Astrocyte of the cerebellum (primary cell): Measurements from ENCODE around the gene NECTIN1.

Experiments used
- DNase-seq: peaks from one replicate; pipeline ENCODE4 v3.0.0-alpha.2; 2011; ENCODE audit warnings: low read depth
- H3K4me3 ChIP-seq: 2 replicates; pipeline ENCODE4 v1.5.1; 2011; ENCODE audit warnings: mild to moderate bottlenecking, low read depth, low read length, moderate library complexity
- in situ Hi-C: cut with HindIII; loops from 2 replicates; pipeline ENCODE4 v1.10.0; 2017; ENCODE audit warnings: low sequenced_read_pairs
- TF ChIP-seq, protein P1 (sequence below): IDR thresholded peaks from 2 replicates; pipeline ENCODE4 v1.5.1; 2012; ENCODE audit warnings: low read length, low read depth, moderate library complexity, mild to moderate bottlenecking; ENCODE audit errors: missing control alignments

The NECTIN1 gene

DNA sequence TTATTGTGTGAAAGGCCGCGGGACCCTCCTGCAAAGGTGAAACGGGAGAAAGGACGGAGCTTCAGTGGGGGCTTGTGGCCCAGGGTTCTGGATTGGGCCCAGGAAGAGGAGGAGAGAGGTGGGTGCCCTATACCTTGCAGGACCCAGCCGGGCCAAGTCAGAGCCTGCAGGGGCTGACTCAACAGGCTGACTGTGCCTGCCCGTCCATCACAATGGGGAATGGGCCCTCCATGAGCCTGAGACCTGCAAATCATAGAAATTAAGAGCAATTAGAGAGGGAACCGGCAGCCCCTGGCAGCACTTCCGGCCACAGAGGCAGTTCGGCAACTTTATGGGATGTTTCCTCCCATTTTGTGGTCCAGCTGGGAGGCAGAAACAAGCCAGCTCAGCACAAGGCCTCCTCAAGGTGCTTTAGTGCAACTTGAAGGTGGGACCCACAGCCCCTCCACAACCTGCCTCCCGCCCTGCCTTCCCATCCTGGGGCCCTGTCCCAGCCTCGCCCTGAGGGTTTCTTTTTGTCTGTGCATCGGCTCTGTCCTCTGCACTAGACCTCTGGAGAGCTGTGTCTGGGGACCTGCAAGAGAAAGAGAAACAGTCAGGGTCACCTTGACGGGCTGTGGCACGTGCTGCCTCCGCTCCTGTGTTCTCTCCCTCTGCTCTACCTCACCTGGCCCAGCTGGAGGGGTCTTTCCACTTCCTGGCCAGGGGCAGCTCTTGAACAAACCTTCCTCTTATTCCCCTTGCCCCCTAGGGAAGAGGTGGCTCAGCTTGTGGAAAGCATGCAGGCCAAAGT, 19.1 kb upstream of the NECTIN1 start:
- in situ Hi-C loops = no loop called here
- TF ChIP-seq, protein P1, sequence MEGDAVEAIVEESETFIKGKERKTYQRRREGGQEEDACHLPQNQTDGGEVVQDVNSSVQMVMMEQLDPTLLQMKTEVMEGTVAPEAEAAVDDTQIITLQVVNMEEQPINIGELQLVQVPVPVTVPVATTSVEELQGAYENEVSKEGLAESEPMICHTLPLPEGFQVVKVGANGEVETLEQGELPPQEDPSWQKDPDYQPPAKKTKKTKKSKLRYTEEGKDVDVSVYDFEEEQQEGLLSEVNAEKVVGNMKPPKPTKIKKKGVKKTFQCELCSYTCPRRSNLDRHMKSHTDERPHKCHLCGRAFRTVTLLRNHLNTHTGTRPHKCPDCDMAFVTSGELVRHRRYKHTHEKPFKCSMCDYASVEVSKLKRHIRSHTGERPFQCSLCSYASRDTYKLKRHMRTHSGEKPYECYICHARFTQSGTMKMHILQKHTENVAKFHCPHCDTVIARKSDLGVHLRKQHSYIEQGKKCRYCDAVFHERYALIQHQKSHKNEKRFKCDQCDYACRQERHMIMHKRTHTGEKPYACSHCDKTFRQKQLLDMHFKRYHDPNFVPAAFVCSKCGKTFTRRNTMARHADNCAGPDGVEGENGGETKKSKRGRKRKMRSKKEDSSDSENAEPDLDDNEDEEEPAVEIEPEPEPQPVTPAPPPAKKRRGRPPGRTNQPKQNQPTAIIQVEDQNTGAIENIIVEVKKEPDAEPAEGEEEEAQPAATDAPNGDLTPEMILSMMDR = no peak
- no peak for DNase-seq
- no peak overlapping the region for H3K4me3 ChIP-seq

DNA sequence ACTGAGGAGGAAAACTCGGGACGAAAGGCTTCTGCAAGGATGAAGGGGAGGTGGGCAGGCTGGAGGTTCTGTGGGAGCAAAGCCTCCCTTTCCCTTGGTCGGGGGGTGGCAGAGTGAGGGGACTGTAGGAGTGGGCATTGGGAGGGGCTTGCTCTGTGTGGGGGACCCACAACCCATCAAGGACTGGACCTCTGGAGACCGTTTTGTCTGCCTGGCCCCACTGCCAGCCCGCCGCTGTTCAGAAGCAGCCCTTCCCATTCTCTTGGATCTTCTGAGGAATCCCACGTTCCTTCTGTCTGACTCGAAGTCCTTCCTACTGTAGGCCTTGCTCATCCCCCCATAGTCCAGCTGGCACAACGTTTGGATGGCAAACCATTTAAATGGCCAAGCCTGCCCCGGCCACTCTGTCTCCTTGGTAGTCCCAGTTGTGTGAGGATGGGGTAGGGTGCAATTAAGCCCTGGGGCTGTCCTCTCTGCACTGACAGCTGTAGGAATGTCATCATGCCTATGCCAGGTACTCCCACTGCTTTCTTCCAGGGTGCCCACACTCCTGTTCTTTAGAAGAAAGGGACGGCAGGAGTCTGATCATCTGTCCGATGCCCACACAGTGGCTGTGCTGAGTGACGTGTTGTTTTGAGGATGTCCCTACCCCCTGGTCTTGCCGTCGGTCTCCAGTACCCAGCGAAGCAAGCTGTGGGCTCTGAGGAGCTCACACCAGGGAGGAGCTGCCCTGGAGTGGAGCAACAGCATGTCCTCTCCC, 17.0 kb upstream of the NECTIN1 start:
- in situ Hi-C loops = no loop called here
- no peak for DNase-seq
- H3K4me3 ChIP-seq = no peak overlapping the region
- TF ChIP-seq, protein P1 = no peak

- TF ChIP-seq, protein P1 = no peak
- H3K4me3 ChIP-seq = no peak overlapping the region
- DNase-seq = no peak
- in situ Hi-C loops = no loop called here
These were observed 16.1 kb upstream of the NECTIN1 start for GRCh38 chr11:119745112-119745511.

DNA sequence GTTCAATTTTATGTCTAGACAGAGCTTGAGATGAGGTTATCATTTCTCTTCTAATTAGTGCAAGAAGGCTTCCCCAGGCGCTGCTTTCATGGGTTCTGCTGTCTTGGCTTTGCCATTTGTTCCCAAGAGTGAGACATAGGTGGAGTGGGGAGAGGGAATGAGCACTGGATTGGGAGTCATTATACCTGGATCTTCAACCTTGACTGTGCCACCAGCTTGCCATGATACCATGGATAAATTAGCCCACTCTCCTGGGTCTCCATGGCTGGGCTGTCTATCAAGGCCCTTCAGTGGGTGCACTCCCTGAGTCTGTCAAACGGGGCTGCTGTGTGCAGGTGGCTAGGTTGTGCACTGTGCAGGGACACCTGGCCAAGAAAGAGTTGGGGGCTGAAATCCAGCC, 15.6 kb upstream of the NECTIN1 start:
- no peak overlapping the region for H3K4me3 ChIP-seq
- in situ Hi-C loops = no loop called here
- TF ChIP-seq, protein P1 = no peak
- DNase-seq = no peak

DNA sequence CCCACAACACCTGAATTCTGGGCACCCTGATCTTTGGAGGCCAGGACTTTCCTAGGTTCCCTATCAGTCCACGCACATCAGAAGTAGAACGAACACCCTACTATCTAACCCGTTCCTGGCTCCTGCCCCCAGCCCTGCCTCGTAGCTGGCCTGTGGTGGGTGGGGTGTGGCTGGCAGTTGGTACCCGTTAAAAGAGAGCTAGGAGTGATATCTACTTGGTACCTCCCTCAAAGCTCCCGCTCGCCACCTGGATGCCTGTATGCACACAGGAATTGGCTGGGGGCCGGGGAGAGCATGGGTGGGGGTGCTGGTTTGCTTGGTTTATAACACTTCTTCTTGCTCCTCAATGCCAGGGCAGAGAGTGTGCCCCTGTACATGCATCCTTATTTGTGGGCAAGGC, 14.0 kb upstream of the NECTIN1 start:
- no peak for DNase-seq
- H3K4me3 ChIP-seq = no peak overlapping the region
- in situ Hi-C loops = no loop called here
- TF ChIP-seq, protein P1 = no peak

DNA sequence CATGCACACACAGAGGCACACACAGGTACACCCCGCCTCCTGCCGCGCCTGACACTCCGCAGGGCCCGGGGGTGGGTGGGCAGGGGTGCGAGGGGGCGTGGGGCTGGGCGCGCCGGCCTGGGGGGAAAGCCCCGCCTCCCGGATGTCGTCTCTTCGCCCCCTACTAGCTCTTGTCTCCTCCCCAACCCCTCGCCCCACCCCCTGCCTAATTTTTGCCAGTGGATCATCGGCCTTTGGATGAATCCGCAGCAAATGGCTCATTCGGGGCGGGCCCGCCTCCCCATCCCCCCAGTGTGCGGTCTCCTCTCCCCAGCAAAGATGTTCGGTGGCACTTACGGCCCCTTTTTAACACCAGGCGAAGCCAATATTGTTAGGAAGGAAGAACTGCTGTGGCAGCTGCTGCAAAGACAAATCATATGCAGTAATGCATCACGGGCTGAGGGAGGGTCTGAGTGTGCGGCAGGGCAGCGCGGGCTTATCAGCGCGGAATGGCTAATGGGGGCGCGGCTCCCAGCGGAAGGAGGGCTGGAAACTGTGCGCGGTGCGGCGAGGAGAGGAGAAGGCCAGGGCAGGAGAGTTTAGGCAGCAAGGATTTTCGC, 13.4 kb upstream of the NECTIN1 start:
- TF ChIP-seq, protein P1 = no peak
- H3K4me3 ChIP-seq = no peak overlapping the region
- DNase-seq = no peak
- in situ Hi-C loops = no loop called here
